Peyer's patch (tissue), 4 donors: Measurements from ENCODE around the gene WNK1. TPM values are rescaled to one million over a fixed set of nuclear protein-coding genes. Genes with fewer than 3 reads are reported as not detected.

Experiments
- DNase-seq, 3 donors: peaks; one replicate each; pipeline ENCODE4 v3.0.0-alpha.2; 2017 to 2019
- H3K27ac ChIP-seq, 4 donors: fragments of 200-600 bp; sonication (generic); one replicate each; pipeline ENCODE4 v1.5.1; 2016 to 2019
- H3K27me3 ChIP-seq, 2 donors: fragments of 200-600 bp; sonication (generic); one replicate each; pipeline ENCODE4 v1.5.1; 2019
- H3K36me3 ChIP-seq, 3 donors: fragments of 200-600 bp; sonication (generic); one replicate each; pipeline ENCODE4 v1.5.1; 2016 to 2019
- H3K4me1 ChIP-seq, 4 donors: fragments of 200-600 bp; sonication (generic); one replicate each; pipeline ENCODE4 v1.5.1; 2016 to 2019
- H3K4me3 ChIP-seq, 4 donors: fragments of 200-600 bp; sonication (generic); 1 replicate in 3 of 4; 2 replicates in 1 of 4; pipeline ENCODE4 v1.5.1; 2016 to 2019; ENCODE audit warnings: mild to moderate bottlenecking in 1 of 4
- H3K9me3 ChIP-seq, 4 donors: fragments of 200-600 bp; sonication (generic); one replicate each; pipeline ENCODE4 v1.5.1; 2016 to 2019; ENCODE audit warnings: mild to moderate bottlenecking in 1 of 4
- CTCF ChIP-seq, 6 experiments: fragments of 450-650 bp in 4 of 6; fragments of 200-600 bp in 2 of 6; sonication (generic) in 1 of 6; IDR thresholded peaks; one replicate each; pipeline ENCODE4 v1.5.1; 2017 to 2019; ENCODE audit warnings: antibody characterized with exemption in 6 of 6, mild to moderate bottlenecking in 3 of 6, moderate library complexity in 1 of 6
- POLR2A ChIP-seq, 2 donors: fragments of 450-650 bp; IDR thresholded peaks; one replicate each; pipeline ENCODE4 v1.5.1; 2017; ENCODE audit warnings: antibody characterized with exemption in 2 of 2, mild to moderate bottlenecking in 2 of 2, moderate library complexity in 2 of 2
- total RNA-seq, 4 donors: library from RNA; depleted of rRNA; stranded (reverse); fragments of >200 nt; gene quantifications; one replicate each; pipeline ENCODE4 v1.1.0, GENCODE V29; 2016

The WNK1 gene
- total RNA-seq, 4 donors from 2014 or later: 83.2 to 198 (median 144) TPM

DNA sequence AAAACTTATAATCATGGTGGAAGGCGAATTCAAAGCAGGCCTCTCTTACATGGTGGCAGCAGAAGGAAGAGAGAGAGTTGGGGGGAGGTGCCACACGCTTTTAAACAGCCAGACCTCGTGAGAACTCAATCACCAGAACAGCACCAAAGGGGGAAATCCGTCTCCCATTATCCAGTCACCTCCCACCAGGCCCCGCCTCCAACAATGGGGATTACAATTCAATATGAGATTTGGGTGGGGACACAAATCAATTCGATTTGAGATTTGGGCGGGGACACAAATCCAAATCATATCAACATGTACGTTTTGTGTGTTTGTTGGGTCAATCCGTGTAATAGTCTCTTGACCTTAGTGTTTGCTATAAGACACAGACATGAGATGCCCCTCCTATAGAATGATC is 21.8 kb upstream of the WNK1 start:
- no peaks in the 10 kb centered on the region for H3K27me3 ChIP-seq
- H3K9me3 ChIP-seq: no peaks in the 10 kb centered on the region
- no peaks in the 10 kb centered on the region for H3K4me1 ChIP-seq
- DNase-seq: no peak
- no peak overlapping the region for H3K4me3 ChIP-seq
- TF ChIP-seq POLR2A (IDR thresholded peaks at IDR 0.05) (no peak), CTCF (IDR thresholded peaks at IDR 0.05) (no peak)
- H3K27ac ChIP-seq: no peak overlapping the region
- no peaks in the 10 kb centered on the region for H3K36me3 ChIP-seq

GRCh38 chr12:737122-737739 is 15.1 kb upstream of the WNK1 start:
- TF ChIP-seq POLR2A (IDR thresholded peaks at IDR 0.05) (no peak), CTCF (IDR thresholded peaks at IDR 0.05) (no peak)
- peak overlapping the region in 1 of 4 donors; percentile 50 for H3K27ac ChIP-seq
- no peaks in the 10 kb centered on the region for H3K36me3 ChIP-seq
- H3K4me3 ChIP-seq: no peak overlapping the region
- H3K27me3 ChIP-seq: no peaks in the 10 kb centered on the region
- no peaks in the 10 kb centered on the region for H3K4me1 ChIP-seq
- no peak for DNase-seq
- H3K9me3 ChIP-seq: no peaks in the 10 kb centered on the region

DNA sequence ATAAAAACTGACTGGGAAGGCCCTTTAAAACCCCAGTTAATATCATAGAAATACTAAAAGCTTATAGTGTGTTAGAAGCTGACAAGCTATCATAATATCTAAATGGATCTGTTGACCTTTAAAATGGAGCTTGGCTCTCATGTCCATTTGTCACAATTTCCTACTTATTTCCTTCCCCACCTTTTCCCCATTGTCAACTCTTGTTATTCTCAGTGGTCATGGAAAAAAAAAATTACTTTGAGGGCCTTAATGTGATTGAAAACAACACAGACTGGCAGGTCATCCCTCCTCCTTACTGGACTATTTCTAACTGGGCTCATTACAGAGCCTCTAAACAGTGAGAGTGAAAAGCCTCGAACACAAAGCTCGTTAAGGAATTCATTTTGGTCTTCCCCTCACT is 13.7 kb upstream of the WNK1 start:
- Histone ChIP-seq H3K36me3 (no peaks in the 10 kb centered on the region), H3K27me3 (no peaks in the 10 kb centered on the region), H3K4me1 (no peaks in the 10 kb centered on the region), H3K9me3 (no peaks in the 10 kb centered on the region), H3K4me3 (no peak overlapping the region), H3K27ac (no peak overlapping the region)
- TF ChIP-seq POLR2A (IDR thresholded peaks at IDR 0.05) (no peak), CTCF (IDR thresholded peaks at IDR 0.05) (no peak)
- DNase-seq: no peak

DNA sequence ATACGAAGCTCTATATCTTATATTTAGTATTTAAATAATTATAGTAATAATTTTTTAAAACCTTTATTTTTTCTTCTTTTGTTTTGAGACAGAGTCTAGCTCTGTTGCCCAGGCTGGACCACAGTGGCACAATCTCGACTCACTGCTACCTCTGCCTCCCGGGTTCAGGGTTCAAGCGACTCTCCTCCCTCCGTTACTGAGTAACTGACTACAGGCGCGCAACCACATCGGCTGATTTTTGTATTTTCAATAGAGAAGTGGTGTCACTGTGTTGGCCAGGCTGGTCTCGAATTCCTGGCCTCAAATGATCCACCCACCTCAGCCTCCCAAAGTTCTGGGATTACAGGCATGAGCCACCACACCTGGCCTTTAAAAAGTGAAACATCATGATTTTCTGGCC is 13.0 kb upstream of the WNK1 start:
- Histone ChIP-seq H3K27me3 (no peaks in the 10 kb centered on the region), H3K27ac (no peak overlapping the region), H3K36me3 (no peaks in the 10 kb centered on the region), H3K9me3 (no peaks in the 10 kb centered on the region), H3K4me1 (no peaks in the 10 kb centered on the region), H3K4me3 (no peak overlapping the region)
- TF ChIP-seq POLR2A (IDR thresholded peaks at IDR 0.05) (no peak), CTCF (IDR thresholded peaks at IDR 0.05) (no peak)
- no peak for DNase-seq

GRCh38 chr12:740921-741320 is 11.5 kb upstream of the WNK1 start:
- H3K9me3 ChIP-seq: no peaks in the 10 kb centered on the region
- TF ChIP-seq CTCF (IDR thresholded peaks at IDR 0.05): no peak
- TF ChIP-seq POLR2A (IDR thresholded peaks at IDR 0.05): no peak
- H3K4me1 ChIP-seq: no peaks in the 10 kb centered on the region
- H3K27me3 ChIP-seq: no peaks in the 10 kb centered on the region
- no peak overlapping the region for H3K4me3 ChIP-seq
- no peaks in the 10 kb centered on the region for H3K36me3 ChIP-seq
- no peak overlapping the region for H3K27ac ChIP-seq
- DNase-seq: no peak
